Caki2 (cell line): ENCODE data around the gene ACOXL. TPM values are rescaled to one million over a fixed set of nuclear protein-coding genes. Genes with fewer than 3 reads are reported as not detected.
"Not testable (repeated sequence)": the region's sequence is repeated elsewhere in the genome, so short reads cannot be mapped to it uniquely, and the experiment has no call there.

Experiments
- DNase-seq: peaks from one replicate; pipeline ENCODE4 v3.0.0-alpha.2; 2015; ENCODE audit warnings: low read depth
- in situ Hi-C: cut with HindIII; loops from 2 replicates; pipeline ENCODE4 v1.10.0; 2016; ENCODE audit warnings: low sequenced_read_pairs, low pct_unique_long_range_greater_than_20kb, mixed read lengths
- total RNA-seq: library from RNA; depleted of rRNA; stranded (reverse); fragments of >200 nt; shearing (Covaris generic); gene quantifications from 2 replicates; pipeline ENCODE4 v1.2.3, GENCODE V29; 2014; ENCODE audit warnings: low replicate concordance

Gene ACOXL
- total RNA-seq, 1 experiment from 2014 or later = not detected

- in situ Hi-C loops = no loop called here
- no peak for DNase-seq
Observed at GRCh38 chr2:111061191-111061590, 328.8 kb downstream of the ACOXL start.

GRCh38 chr2:111062417-111062816, 330.0 kb downstream of the ACOXL start:
- in situ Hi-C loops = no loop called here

GRCh38 chr2:111066062-111066593, 333.8 kb downstream of the ACOXL start:
- in situ Hi-C loops = no loop called here
- no peak for DNase-seq

More at GRCh38 chr2:111062417-111062816, 330.0 kb downstream of the ACOXL start:
- DNase-seq = no peak

GRCh38 chr2:111068435-111069058, 336.2 kb downstream of the ACOXL start:
- in situ Hi-C loops = no loop called here
- no peak for DNase-seq

- in situ Hi-C loops = no loop called here
- DNase-seq = no peak
Observed at GRCh38 chr2:111069722-111070121, 337.3 kb downstream of the ACOXL start.

GRCh38 chr2:111071600-111072171, 339.3 kb downstream of the ACOXL start:
- DNase-seq = peak; percentile 93
- in situ Hi-C loops = no loop called here

- in situ Hi-C loops = no loop called here
- DNase-seq = peak; percentile 79
Observed at GRCh38 chr2:111072220-111072871, 340.0 kb downstream of the ACOXL start.

GRCh38 chr2:111082659-111083058, 350.3 kb downstream of the ACOXL start:
- in situ Hi-C loops, DNase-seq: not testable (repeated sequence)

GRCh38 chr2:111091811-111092211, 359.4 kb downstream of the ACOXL start:
- DNase-seq = no peak
- in situ Hi-C loops = loop anchor here (10.0 kb wide), 1 partner anchor 227 kb away; no protein-coding TSS in a partner anchor

- DNase-seq = no peak
- in situ Hi-C loops = loop anchor here (10.0 kb wide), 1 partner anchor 230 kb away; no protein-coding TSS in a partner anchor
Observed at GRCh38 chr2:111094691-111095090, 362.3 kb downstream of the ACOXL start.

- in situ Hi-C loops = loop anchor here (10.0 kb wide), 1 partner anchor 231 kb away; no protein-coding TSS in a partner anchor
- no peak for DNase-seq
Observed at GRCh38 chr2:111095434-111095833, 363.1 kb downstream of the ACOXL start.

GRCh38 chr2:111099402-111099801, 367.0 kb downstream of the ACOXL start:
- in situ Hi-C loops = loop anchor here (10.0 kb wide), 1 partner anchor 235 kb away; no protein-coding TSS in a partner anchor

GRCh38 chr2:111100087-111100764, 367.9 kb downstream of the ACOXL start:
- DNase-seq = no peak
- in situ Hi-C loops = no loop called here

More at GRCh38 chr2:111099402-111099801, 367.0 kb downstream of the ACOXL start:
- DNase-seq = no peak

- DNase-seq = peak; percentile 65
- in situ Hi-C loops = no loop called here
Observed at GRCh38 chr2:111100765-111101162, 368.4 kb downstream of the ACOXL start.

- in situ Hi-C loops = no loop called here
- DNase-seq = no peak
Observed at GRCh38 chr2:111101592-111101991, 369.2 kb downstream of the ACOXL start.

GRCh38 chr2:111102216-111102615, 369.8 kb downstream of the ACOXL start:
- in situ Hi-C loops = no loop called here
- no peak for DNase-seq

- DNase-seq = no peak
- in situ Hi-C loops = no loop called here
Observed at GRCh38 chr2:111105926-111106325, 373.6 kb downstream of the ACOXL start.

GRCh38 chr2:111106706-111107105, 374.3 kb downstream of the ACOXL start:
- no peak for DNase-seq
- in situ Hi-C loops = no loop called here
